HEK293T (cell line): ENCODE data around the gene DROSHA.

Experiments
- BHLHE40 ChIP-seq: fragments of 450-650 bp; IDR thresholded peaks from 2 replicates; pipeline ENCODE4 v1.6.1; 2016; ENCODE audit warnings: mild to moderate bottlenecking, moderate library complexity, borderline replicate concordance
- FOXK2 ChIP-seq: fragments of 450-650 bp; IDR thresholded peaks from 2 replicates; pipeline ENCODE4 v1.6.1; 2016; ENCODE audit warnings: mild to moderate bottlenecking
- L3MBTL2 ChIP-seq: fragments of 450-650 bp; conservative IDR thresholded peaks from 2 replicates; pipeline ENCODE4 v1.6.1; 2016; ENCODE audit warnings: mild to moderate bottlenecking
- LEF1 ChIP-seq: fragments of 450-650 bp; IDR thresholded peaks from 2 replicates; pipeline ENCODE4 v1.6.1; 2017; ENCODE audit warnings: mild to moderate bottlenecking, borderline replicate concordance
- SP1 ChIP-seq: fragments of 450-650 bp; IDR thresholded peaks from 2 replicates; pipeline ENCODE4 v1.6.1; 2017
- SUZ12 ChIP-seq: fragments of 450-650 bp; IDR thresholded peaks from 2 replicates; pipeline ENCODE4 v1.6.1; 2016; ENCODE audit warnings: mild to moderate bottlenecking
- TARDBP ChIP-seq: fragments of 450-650 bp; IDR thresholded peaks from 2 replicates; pipeline ENCODE4 v1.6.1; 2016
- ZNF384 ChIP-seq: fragments of 450-650 bp; IDR thresholded peaks from 2 replicates; pipeline ENCODE4 v1.6.1; 2016
- TF ChIP-seq, protein P1 (sequence below): fragments of 450-650 bp; IDR thresholded peaks from 2 replicates; pipeline ENCODE4 v1.6.1; 2016

DNA sequence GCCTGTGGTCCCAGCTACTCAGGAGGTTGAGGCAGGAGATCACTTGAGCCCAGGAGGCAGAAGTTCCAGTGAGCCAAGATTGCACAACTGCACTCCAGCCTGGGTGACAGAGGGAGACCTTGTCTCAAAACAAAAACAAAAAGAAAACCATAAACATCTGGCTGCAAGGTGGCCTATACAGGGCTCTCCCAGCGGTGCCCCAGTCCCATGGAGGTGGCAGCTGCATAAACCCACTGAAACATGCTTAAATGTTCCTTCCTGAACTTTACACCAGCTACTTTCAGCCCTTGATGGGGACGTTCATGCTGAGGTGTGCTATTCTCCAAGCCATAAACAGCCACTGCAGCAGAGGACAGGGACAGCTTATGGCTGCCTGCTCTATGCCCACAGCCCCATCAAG lies 35.6 kb downstream of the DROSHA start:
- TF ChIP-seq LEF1 (no peak), SP1 (no peak), SUZ12 (no peak), FOXK2 (no peak), BHLHE40 (no peak), L3MBTL2 (no peak), TARDBP (no peak), ZNF384 (no peak)
- TF ChIP-seq, protein P1, sequence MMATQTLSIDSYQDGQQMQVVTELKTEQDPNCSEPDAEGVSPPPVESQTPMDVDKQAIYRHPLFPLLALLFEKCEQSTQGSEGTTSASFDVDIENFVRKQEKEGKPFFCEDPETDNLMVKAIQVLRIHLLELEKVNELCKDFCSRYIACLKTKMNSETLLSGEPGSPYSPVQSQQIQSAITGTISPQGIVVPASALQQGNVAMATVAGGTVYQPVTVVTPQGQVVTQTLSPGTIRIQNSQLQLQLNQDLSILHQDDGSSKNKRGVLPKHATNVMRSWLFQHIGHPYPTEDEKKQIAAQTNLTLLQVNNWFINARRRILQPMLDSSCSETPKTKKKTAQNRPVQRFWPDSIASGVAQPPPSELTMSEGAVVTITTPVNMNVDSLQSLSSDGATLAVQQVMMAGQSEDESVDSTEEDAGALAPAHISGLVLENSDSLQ = no peak
